Epithelial cell of proximal tubule (primary cell): Measurements from ENCODE around the gene TBC1D17. TPM values are rescaled to one million over a fixed set of nuclear protein-coding genes. Genes with fewer than 3 reads are reported as not detected.

Source experiments
- DNase-seq: peaks from one replicate; pipeline ENCODE4 v3.0.0-alpha.2; 2011; ENCODE audit warnings: low read depth
- H3K4me3 ChIP-seq: 2 replicates; pipeline ENCODE4 v1.5.1; 2011; ENCODE audit warnings: low read depth, mild to moderate bottlenecking, low read length
- CTCF ChIP-seq: conservative IDR thresholded peaks from 2 replicates; pipeline ENCODE4 v1.5.1; 2012; ENCODE audit warnings: low read depth, mild to moderate bottlenecking, low read length
- total RNA-seq: library from RNA; depleted of rRNA; stranded (reverse); fragments of >200 nt; gene quantifications from 2 replicates; pipeline ENCODE4 v1.2.3, GENCODE V29; 2015

Gene TBC1D17
- total RNA-seq, 1 donor from 2014 or later: 11.9 TPM

GRCh38 chr19:49851456-49852259 is 25.8 kb upstream of the TBC1D17 start:
- no peak for TF ChIP-seq CTCF
- H3K4me3 ChIP-seq: peak overlapping the region; percentile 84
- no peak for DNase-seq

GRCh38 chr19:49852631-49853126 is 24.8 kb upstream of the TBC1D17 start:
- DNase-seq: no peak
- TF ChIP-seq CTCF: no peak
- H3K4me3 ChIP-seq: peak overlapping the region; percentile 84

GRCh38 chr19:49853852-49854377 is 23.6 kb upstream of the TBC1D17 start:
- no peak for DNase-seq
- no peak for TF ChIP-seq CTCF
- H3K4me3 ChIP-seq: no peak overlapping the region

GRCh38 chr19:49854378-49855263 is 22.9 kb upstream of the TBC1D17 start:
- no peak overlapping the region for H3K4me3 ChIP-seq
- no peak for DNase-seq
- TF ChIP-seq CTCF: no peak

GRCh38 chr19:49855277-49855675 is 22.2 kb upstream of the TBC1D17 start:
- TF ChIP-seq CTCF: no peak
- no peak for DNase-seq
- no peak overlapping the region for H3K4me3 ChIP-seq

- no peak for TF ChIP-seq CTCF
- no peak overlapping the region for H3K4me3 ChIP-seq
- DNase-seq: no peak
Observed at GRCh38 chr19:49855676-49856573, 21.6 kb upstream of the TBC1D17 start.
